Bronchial smooth muscle cell (primary cell): ENCODE results near the gene SERTAD1. TPM values are rescaled to one million over a fixed set of nuclear protein-coding genes. Genes with fewer than 3 reads are reported as not detected.

Source experiments
- total RNA-seq: library from RNA; depleted of rRNA; stranded (reverse); fragments of >200 nt; gene quantifications from 2 replicates; pipeline ENCODE4 v1.2.1, GENCODE V29; 2014

Gene SERTAD1, protein sequence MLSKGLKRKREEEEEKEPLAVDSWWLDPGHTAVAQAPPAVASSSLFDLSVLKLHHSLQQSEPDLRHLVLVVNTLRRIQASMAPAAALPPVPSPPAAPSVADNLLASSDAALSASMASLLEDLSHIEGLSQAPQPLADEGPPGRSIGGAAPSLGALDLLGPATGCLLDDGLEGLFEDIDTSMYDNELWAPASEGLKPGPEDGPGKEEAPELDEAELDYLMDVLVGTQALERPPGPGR
- 19.5 and 27.6 TPM in 2 replicates for total RNA-seq

DNA sequence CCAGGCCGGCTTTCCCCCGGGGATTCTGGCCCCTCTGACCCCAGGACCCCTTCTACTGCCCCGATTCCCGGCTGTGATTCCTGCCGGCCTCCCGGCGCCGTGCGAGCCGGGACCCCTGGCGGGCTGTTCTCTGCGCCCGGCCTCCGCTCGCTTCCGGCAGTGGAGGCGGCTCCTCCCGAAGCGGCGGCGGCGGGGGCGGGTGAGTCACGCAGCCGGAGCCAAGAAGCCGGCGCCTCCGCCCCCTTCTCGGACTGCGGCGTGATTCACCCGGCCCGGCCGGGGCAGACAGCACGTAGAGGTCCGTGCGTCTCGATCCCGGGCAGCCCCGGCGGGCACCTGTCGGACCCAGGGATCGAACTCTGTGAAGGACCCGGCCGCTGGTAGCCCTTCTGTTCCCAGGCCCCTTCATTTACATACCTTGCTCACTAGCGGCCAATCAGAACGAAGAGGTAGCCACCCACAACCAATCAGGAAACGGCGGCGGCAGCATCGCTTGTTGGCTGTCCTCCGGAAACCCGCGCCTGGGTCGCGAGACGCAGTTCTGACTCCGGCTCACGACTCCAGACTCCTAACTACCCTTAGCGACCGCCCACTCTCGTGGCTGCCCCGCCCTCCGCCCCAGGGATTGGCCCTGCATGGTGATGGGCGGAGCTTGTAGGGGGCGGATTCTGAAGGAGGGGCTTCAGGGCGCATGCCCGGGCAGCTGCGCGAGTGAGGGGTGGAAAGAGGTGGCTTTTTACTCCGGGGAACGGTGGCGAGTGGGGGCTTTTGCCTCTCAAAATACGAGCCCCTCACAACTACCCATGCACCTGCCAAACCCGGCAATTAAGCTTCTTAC, at the start of gene SERTAD1:
TSS of gene SERTAD1 (minus strand) at position 543 of the 838 bp plus-strand sequence. CDS start 2,446 bp downstream, outside the sequence.

DNA sequence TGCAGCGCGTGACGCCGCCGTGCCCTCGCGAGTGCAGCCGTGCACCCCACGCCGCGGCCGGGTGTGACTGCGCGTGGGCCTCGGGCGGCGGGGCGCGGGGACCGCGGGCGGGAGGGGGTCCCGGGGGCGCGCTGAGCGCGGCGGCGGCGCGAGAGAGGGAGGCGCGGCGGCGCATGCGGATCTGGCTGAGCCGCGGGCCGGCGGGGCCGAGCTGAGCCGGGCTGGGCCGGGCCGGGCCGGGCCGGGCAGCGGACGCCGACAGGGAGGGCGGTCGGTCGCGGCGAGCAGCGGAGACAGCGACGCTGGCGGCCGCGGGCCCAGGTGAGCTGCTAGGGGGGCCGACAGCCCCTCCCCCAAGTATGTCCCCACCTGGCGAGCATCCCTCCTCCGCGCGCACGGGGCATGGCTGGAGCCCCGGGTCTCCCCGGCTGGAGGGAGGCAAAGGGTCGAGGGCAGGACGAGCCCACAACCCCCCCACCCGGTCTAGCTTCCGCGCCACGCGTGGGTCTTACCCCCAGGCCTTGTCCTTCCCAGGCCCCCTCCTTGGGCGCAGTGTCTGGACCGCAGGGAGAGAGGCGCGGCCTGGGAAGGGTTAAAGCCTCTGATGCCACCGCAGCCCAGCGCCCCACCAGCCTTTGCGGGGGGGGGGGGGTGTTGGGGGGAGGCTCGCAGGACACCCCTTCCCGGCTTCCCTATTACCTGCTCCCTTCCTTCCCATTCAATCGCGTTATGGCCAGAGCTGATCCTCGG, 41.4 kb upstream of the SERTAD1 start, which contains the start of gene SPTBN4:
TSS of gene SPTBN4 (plus strand) at position 17 of the 750 bp plus-strand sequence. CDS start 5,621 bp downstream, outside the sequence.

DNA sequence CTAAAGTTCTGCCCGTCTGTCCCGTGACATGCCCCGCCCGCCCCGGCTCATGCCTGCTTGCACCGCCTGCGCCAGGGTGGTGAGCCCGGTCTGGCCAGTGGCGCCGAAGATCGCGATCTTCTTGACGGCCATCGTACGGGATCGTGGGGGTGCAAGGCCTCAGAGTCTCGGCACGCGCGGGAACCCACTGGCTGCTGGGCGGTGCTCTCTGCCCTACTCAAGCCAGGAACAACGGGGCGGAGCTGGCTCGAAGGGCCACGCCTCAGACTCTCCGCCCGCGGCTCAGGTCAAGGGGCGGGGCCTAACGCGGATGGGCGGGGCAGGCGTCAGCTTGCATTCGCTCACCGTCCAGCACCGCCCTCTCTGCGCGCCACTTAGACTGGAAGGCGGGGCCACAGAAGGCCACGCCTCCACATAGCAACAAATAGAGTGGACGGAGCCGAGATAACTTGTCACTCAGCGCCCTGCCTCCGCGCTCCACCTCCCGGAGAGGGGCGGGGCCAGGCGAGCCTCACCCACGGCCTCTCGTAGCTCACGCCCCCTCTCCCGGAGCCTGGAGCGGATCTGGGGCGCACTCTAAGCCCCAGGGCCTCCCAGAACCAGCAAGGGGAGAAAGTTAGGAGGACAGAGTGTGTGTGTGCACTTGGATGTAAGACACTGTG, 39.9 kb upstream of the SERTAD1 start, which contains the start of gene BLVRB:
TSS of gene BLVRB (minus strand) at position 189 of the 662 bp plus-strand sequence. CDS start at position 132, 57 bp downstream.

DNA sequence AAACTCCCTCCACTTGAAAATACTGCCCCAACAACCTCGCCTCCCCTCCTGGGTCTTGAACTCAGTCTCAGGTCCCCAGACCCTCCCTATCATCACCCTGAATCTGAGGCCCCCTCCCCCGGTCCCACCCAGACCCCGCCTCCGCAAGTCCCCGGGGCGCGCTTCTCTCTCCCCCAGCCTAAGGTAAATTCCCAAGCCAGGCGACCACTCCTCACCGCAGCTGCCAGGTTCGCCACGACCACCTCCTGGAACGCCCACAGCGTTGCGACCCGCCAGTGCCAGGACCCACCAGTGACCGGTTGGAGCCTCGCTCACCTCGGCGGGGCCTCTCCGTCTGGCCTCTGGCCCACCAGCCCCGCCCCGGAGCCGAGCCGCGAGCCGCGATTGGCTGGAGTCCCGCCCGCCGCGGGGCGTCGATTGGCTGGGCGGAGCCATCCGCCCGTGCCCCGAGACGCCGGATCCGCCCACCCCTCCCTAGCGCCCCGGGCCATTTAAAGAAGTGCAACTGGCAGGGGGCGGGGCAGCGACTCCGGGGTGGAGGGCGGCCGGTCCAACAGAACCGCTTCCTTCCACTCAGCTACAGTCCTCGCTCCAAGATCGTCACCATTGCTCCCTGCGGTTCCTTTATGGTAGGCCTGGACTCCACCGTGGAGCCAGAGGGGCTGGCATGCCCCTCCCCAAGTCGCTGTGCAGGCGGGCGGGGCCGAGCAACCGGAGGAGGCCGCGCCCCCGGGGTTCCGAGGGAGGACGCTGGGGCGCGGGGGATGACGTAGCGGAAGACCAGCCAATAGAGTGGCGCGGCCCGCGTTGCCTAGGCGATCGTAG, 18.4 kb upstream of the SERTAD1 start, which contains the start of gene SERTAD3:
TSS of gene SERTAD3 (minus strand) at position 336 of the 825 bp plus-strand sequence. CDS start 2,255 bp downstream, outside the sequence.

DNA sequence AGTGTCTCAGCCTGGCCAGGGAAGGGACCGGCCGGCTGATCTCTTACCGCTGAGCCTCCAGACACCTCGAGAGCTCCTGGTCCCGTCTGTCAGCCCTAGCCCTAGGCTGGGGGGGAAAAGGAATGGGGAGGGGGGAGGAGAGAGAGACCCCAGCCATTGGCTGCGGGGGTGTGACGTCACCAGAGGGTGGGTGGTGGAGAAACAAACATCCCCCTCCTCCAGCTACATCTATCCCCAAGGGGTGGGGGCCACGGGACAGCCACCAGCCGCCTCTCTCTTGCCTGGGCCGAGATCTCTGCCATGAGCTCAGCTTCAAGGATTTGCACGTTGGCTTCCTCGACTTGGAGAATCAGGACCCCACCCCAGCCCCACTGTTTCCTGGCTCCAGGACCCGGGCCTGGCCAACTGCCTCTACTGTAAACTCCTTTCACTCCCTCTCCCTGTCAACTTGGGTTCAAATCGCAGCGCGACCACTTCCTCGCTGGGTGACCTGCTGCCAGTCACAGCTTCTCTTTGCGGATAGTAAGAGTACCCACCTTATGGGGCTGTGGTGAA, 12.4 kb downstream of the SERTAD1 start, which contains the start of gene PRX:
TSS of gene PRX (minus strand) at position 88 of the 555 bp plus-strand sequence. CDS start 5,446 bp downstream, outside the sequence.

DNA sequence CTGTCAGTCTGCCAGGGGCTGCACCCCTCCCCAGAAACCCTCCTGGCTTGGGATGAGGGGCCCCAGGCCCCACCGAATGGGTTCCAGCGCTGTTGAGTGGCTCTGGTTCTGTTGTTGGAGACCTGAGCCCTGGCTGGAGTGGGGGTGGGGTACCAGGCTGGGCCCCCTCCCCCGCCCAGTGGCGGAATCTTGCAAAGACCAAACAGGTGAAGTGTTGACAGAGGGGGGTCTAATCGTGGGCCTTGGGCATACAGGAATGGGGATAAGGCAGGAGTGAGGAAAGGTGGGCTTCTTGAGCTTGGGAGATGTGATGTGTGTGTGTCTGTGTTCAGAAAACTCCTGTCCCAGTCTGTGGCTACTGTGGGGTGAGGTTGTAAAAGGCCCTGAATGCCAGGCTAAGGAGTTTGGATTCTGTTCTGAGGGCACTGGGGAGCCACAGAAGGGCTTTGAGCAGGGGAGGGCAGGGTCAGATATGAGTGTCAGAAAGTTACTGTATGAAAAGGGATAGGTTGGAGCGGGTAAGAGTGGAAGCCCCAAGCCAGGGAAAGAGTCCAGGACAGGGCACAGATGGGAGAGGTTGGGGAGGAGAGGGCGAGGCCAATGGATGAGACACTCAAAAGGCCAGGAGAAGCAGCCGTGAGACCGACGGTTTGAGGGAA, 35.6 kb downstream of the SERTAD1 start, which contains the start of gene HIPK4:
TSS of gene HIPK4 (minus strand) at position 98 of the 659 bp plus-strand sequence. CDS start 279 bp downstream, outside the sequence.

Other genes with a start within 250 kb of the SERTAD1 start
- gene MAP3K10, start 234.6 kb downstream of the SERTAD1 start, total RNA-seq, result 4.1 and 5.7 TPM in 2 replicates
- 0.17 TPM in 1 of 2 replicates, not detected in the other for gene TTC9B, start 207.6 kb downstream of the SERTAD1 start, total RNA-seq
- 0.17 and 0.32 TPM in 2 replicates for gene CCNP, start 199.3 kb downstream of the SERTAD1 start, total RNA-seq
- gene AKT2, start 140.6 kb downstream of the SERTAD1 start, total RNA-seq, result 82.7 and 101 TPM in 2 replicates
- 3.9 and 4.8 TPM in 2 replicates for gene C19orf47, start 77.6 kb downstream of the SERTAD1 start, total RNA-seq
- 165 and 192 TPM in 2 replicates for gene PLD3, start 77.3 kb downstream of the SERTAD1 start, total RNA-seq
- 0.16 and 0.17 TPM in 2 replicates for gene HIPK4, start 35.8 kb downstream of the SERTAD1 start, total RNA-seq
- 1.9 and 2.2 TPM in 2 replicates for gene PRX, start 12.6 kb downstream of the SERTAD1 start, total RNA-seq
- gene SERTAD3, start 18.3 kb upstream of the SERTAD1 start, total RNA-seq, result 21.0 and 22.7 TPM in 2 replicates
- 192 and 291 TPM in 2 replicates for gene BLVRB, start 39.8 kb upstream of the SERTAD1 start, total RNA-seq
- 11.4 and 11.7 TPM in 2 replicates for gene SPTBN4, start 41.0 kb upstream of the SERTAD1 start, total RNA-seq
- 22.2 and 25.6 TPM in 2 replicates for gene SHKBP1, start 150.9 kb upstream of the SERTAD1 start, total RNA-seq
- 69.0 and 191 TPM in 2 replicates for gene LTBP4, start 175.4 kb upstream of the SERTAD1 start, total RNA-seq